MM.1S (cell line): ENCODE data around the gene CSF2RB.

Experiments
- EZH2phosphoT487 ChIP-seq: fragments of 300-600 bp; sonication (generic); IDR thresholded peaks from 2 replicates; pipeline ENCODE4 v1.6.1; 2018; ENCODE audit warnings: antibody characterized with exemption, low read length
- TF ChIP-seq, protein P1 (sequence below): fragments of 300-600 bp; sonication (generic); IDR thresholded peaks from 2 replicates; pipeline ENCODE4 v1.5.1; 2016; ENCODE audit warnings: antibody characterized with exemption, low read length, mixed read lengths

DNA sequence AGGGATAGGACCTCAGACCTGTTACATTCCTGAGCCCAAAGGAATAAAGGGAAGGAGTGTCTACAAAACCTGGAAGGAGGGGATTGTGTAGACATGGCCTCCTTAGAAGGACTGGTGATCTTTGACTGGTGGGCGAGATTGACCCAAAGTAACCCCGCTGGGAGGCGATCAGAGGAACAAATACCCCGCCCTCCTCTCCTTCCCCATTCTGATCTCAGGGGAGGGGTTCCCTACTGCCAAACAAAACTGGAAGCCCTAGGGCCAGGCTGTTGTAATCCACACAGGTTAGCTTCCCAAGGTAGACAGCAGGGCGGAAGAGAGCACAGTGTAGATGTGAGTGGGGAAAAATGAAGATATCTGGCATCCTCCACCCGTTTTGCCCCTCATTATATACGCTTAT, 28.0 kb upstream of the CSF2RB start:
- TF ChIP-seq, protein P1, sequence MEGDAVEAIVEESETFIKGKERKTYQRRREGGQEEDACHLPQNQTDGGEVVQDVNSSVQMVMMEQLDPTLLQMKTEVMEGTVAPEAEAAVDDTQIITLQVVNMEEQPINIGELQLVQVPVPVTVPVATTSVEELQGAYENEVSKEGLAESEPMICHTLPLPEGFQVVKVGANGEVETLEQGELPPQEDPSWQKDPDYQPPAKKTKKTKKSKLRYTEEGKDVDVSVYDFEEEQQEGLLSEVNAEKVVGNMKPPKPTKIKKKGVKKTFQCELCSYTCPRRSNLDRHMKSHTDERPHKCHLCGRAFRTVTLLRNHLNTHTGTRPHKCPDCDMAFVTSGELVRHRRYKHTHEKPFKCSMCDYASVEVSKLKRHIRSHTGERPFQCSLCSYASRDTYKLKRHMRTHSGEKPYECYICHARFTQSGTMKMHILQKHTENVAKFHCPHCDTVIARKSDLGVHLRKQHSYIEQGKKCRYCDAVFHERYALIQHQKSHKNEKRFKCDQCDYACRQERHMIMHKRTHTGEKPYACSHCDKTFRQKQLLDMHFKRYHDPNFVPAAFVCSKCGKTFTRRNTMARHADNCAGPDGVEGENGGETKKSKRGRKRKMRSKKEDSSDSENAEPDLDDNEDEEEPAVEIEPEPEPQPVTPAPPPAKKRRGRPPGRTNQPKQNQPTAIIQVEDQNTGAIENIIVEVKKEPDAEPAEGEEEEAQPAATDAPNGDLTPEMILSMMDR: no peak
- no peak for TF ChIP-seq EZH2phosphoT487
